K562 treated with DMSO at 1 percent for 24 hours (cell line): Measurements from ENCODE around the gene ZFAND2A. TPM values are rescaled to one million over a fixed set of nuclear protein-coding genes. Genes with fewer than 3 reads are reported as not detected.

Experiments used
- total RNA-seq: library from RNA; unstranded; fragments of 300-600 nt; gene quantifications from 2 replicates; pipeline ENCODE4 v1.2.3, GENCODE V29; 2022; ENCODE audit warnings: low read depth; ENCODE audit not compliant: insufficient read depth

The ZFAND2A gene
- 20.1 and 28.7 TPM in 2 replicates for total RNA-seq

GRCh38 chr7:1159891-1160669 is at the start of gene ZFAND2A:
Gene ZFAND2A, minus strand, starts transcription at chr7:1160196. Its CDS starts 1,984 bp downstream, at chr7:1158212.

Other genes starting within 250 kb of the ZFAND2A start
- gene ADAP1, start 205.5 kb downstream of the ZFAND2A start, total RNA-seq: 1.3 and 2.1 TPM in 2 replicates
- gene COX19, start 184.6 kb downstream of the ZFAND2A start, total RNA-seq: 5.7 and 7.0 TPM in 2 replicates
- not detected in 2 replicates for gene CYP2W1, start 177.0 kb downstream of the ZFAND2A start, total RNA-seq
- 5.2 and 9.3 TPM in 2 replicates for gene GPR146, start 115.7 kb downstream of the ZFAND2A start, total RNA-seq
- gene GPER1, start 72.1 kb downstream of the ZFAND2A start, total RNA-seq: 0.66 and 0.67 TPM in 2 replicates
- not detected in 2 replicates for gene UNCX, start 72.7 kb upstream of the ZFAND2A start, total RNA-seq